ENCODE results near the gene MRPL32. TPM values are rescaled to one million over a fixed set of nuclear protein-coding genes. Genes with fewer than 3 reads are reported as not detected.

MRPL32 gene
- total and polyA plus RNA-seq, 2 of the 13 experiments (the other 11 are each of a cell fraction or from before 2014, with no cell fraction given), result 39.0 to 81.2 TPM

DNA sequence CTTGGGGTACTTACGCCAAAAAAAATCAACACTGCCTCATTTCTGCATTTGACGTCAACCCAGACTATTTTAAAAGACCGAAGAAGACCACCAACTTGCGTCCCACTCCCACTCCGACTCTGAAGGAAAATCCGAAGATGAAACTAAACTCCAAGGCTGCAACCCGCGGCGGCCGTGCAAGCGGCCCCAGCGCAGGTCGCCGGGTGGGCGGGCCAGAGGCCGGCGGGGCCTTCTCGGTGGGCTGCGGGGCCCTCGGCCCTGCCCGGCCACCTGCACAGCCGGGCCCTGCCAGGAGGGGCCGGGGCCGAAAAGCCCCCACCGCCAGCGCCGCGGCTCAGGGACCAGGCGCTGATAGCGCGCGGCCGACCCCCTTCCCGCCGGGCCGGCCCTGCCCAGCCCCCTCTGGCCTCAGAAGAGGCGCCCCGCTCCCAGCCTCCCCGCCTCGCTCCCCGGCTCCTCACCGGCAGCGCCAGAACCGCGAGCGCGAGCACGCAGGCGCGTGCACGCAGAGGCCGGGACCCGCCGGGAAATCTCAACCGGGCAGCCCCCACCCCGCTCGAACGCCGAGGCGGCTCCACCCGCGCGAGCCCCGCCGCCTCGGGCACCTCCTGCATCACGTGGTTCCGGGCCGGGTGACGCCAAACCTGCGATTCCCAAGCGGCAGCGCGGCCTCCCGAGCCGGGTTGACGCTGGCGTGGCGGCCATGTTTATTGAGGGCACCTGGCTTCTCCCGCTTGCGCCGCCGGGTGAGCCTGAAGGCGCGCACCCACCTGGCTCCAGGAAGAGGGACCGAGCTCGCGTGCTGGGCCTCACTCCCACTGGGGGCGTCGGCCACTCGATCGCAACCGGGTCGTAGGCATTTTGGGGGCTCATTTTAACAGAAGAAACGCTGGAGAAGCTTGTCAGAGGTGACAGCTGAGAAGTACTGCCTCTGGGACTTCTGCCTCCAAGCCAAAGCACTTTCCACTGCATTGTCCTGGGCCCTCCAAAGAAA, 20.4 kb upstream of the MRPL32 start, which contains the start of gene C7orf25 (continued):
- TF ChIP-seq ZHX2 (IDR thresholded peaks at IDR 0.05; ENCODE audit: low read depth) (peak; percentile 83), ZHX2 (CRISPR knock-in tag; IDR thresholded peaks at IDR 0.05; ENCODE audit: borderline replicate concordance) (no peak; the same call in 1 of the 2 replicates), NFIB (CRISPR knock-in tag; IDR thresholded peaks at IDR 0.05; ENCODE audit: borderline replicate concordance) (no peak), ZNF7 (CRISPR knock-in tag; IDR thresholded peaks at IDR 0.05) (no peak), HNRNPH1 (optimal IDR thresholded peaks at IDR 0.05; ENCODE audit: low read depth, low read length) (no peak), ZFP36L1 (CRISPR knock-in tag; IDR thresholded peaks at IDR 0.05) (peak; percentile 88; the same call in 1 of the 2 replicates), MATR3 (CRISPR knock-in tag; IDR thresholded peaks at IDR 0.05) (no peak), HNRNPUL1 (IDR thresholded peaks at IDR 0.05; ENCODE audit: low read depth, low read length) (peak; percentile 50; the same call in 1 of the 2 replicates), FOXC1 (CRISPR knock-in tag; IDR thresholded peaks at IDR 0.05; ENCODE audit: borderline replicate concordance) (peak; percentile 87), AKNA (CRISPR knock-in tag; IDR thresholded peaks at IDR 0.05; ENCODE audit: borderline replicate concordance) (0 out of 2 replicates have a peak, but pooled peaks have one; percentile 33), GFI1 (CRISPR knock-in tag; IDR thresholded peaks at IDR 0.05; ENCODE audit: borderline replicate concordance) (peak; percentile 54; the same call in 1 of the 2 replicates), HDAC6 (IDR thresholded peaks at IDR 0.05; ENCODE audit: low read depth, low read length) (no peak), ZNF460 (CRISPR knock-in tag; IDR thresholded peaks at IDR 0.05; ENCODE audit: borderline replicate concordance) (no peak; the same call in 1 of the 2 replicates), ZNF883 (CRISPR knock-in tag; IDR thresholded peaks at IDR 0.05; ENCODE audit: not compliant biosample characterization) (no peak), HBP1 (CRISPR knock-in tag; IDR thresholded peaks at IDR 0.05; ENCODE audit: low read depth) (peak; percentile 76; the same call in 1 of the 2 replicates)
